ENCODE measurements around the gene GLI1.
"Not testable (repeated sequence)": the region's sequence is repeated elsewhere in the genome, so short reads cannot be mapped to it uniquely, and the experiment has no call there.

The GLI1 gene

DNA sequence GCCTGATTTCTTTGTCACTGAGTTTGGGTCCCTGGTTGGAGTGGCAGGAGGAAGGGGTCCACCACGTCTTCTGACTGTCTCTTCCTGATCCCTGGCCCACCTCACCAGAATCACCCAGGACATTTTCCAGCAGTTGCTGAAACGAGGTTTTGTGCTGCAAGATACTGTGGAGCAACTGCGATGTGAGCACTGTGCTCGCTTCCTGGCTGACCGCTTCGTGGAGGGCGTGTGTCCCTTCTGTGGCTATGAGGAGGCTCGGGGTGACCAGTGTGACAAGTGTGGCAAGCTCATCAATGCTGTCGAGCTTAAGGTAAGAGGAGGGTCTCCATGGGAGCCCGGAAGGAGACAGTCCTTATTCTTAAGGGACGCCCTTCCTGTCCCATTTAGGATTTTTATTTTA lies 40.6 kb downstream of the GLI1 start:
- TF ChIP-seq ZNF565 (CRISPR knock-in tag; conservative IDR thresholded peaks at IDR 0.05; ENCODE audit: low read depth), result no peak
- TF ChIP-seq TCF4 (CRISPR knock-in tag; IDR thresholded peaks at IDR 0.05; ENCODE audit: borderline replicate concordance), result no peak
- TF ChIP-seq SNAI2 (CRISPR knock-in tag; IDR thresholded peaks at IDR 0.05), result no peak
- no peak for TF ChIP-seq ESRRG (CRISPR knock-in tag; IDR thresholded peaks at IDR 0.05)
- TF ChIP-seq, protein P1, sequence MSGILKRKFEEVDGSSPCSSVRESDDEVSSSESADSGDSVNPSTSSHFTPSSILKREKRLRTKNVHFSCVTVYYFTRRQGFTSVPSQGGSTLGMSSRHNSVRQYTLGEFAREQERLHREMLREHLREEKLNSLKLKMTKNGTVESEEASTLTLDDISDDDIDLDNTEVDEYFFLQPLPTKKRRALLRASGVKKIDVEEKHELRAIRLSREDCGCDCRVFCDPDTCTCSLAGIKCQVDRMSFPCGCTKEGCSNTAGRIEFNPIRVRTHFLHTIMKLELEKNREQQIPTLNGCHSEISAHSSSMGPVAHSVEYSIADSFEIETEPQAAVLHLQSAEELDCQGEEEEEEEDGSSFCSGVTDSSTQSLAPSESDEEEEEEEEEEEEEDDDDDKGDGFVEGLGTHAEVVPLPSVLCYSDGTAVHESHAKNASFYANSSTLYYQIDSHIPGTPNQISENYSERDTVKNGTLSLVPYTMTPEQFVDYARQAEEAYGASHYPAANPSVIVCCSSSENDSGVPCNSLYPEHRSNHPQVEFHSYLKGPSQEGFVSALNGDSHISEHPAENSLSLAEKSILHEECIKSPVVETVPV (CRISPR knock-in tag; IDR thresholded peaks at IDR 0.05), result no peak
- TF ChIP-seq POU6F1 (CRISPR knock-in tag; IDR thresholded peaks at IDR 0.05; ENCODE audit: borderline replicate concordance, low read depth), result no peak
- no peak for TF ChIP-seq ZNF70 (CRISPR knock-in tag; IDR thresholded peaks at IDR 0.05)
- no peak for TF ChIP-seq OSR1 (CRISPR knock-in tag; IDR thresholded peaks at IDR 0.05)
- TF ChIP-seq PPARA (CRISPR knock-in tag; IDR thresholded peaks at IDR 0.05; ENCODE audit: borderline replicate concordance), result no peak
- no peak for TF ChIP-seq BACH2 (CRISPR knock-in tag; IDR thresholded peaks at IDR 0.05; ENCODE audit: borderline replicate concordance)
- TF ChIP-seq TSHZ2 (CRISPR knock-in tag; IDR thresholded peaks at IDR 0.05), result no peak
- TF ChIP-seq TOX (CRISPR knock-in tag; IDR thresholded peaks at IDR 0.05; ENCODE audit: borderline replicate concordance), result no peak
- TF ChIP-seq ZNF8 (CRISPR knock-in tag; IDR thresholded peaks at IDR 0.05), result no peak
- no peak for TF ChIP-seq ZC3H10 (CRISPR knock-in tag; IDR thresholded peaks at IDR 0.05)
- no peak for TF ChIP-seq RARB (CRISPR knock-in tag; IDR thresholded peaks at IDR 0.05)
- no peak for TF ChIP-seq ZFP30 (CRISPR knock-in tag; IDR thresholded peaks at IDR 0.05)
- no peak for TF ChIP-seq ISL1 (CRISPR knock-in tag; IDR thresholded peaks at IDR 0.05)
- TF ChIP-seq, protein P2, sequence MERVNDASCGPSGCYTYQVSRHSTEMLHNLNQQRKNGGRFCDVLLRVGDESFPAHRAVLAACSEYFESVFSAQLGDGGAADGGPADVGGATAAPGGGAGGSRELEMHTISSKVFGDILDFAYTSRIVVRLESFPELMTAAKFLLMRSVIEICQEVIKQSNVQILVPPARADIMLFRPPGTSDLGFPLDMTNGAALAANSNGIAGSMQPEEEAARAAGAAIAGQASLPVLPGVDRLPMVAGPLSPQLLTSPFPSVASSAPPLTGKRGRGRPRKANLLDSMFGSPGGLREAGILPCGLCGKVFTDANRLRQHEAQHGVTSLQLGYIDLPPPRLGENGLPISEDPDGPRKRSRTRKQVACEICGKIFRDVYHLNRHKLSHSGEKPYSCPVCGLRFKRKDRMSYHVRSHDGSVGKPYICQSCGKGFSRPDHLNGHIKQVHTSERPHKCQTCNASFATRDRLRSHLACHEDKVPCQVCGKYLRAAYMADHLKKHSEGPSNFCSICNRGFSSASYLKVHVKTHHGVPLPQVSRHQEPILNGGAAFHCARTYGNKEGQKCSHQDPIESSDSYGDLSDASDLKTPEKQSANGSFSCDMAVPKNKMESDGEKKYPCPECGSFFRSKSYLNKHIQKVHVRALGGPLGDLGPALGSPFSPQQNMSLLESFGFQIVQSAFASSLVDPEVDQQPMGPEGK (CRISPR knock-in tag; IDR thresholded peaks at IDR 0.05; ENCODE audit: borderline replicate concordance), result no peak
- ATAC-seq, result no peak

GRCh38 chr12:57502311-57502969 lies 42.9 kb downstream of the GLI1 start:
- not testable (repeated sequence) for ATAC-seq

DNA sequence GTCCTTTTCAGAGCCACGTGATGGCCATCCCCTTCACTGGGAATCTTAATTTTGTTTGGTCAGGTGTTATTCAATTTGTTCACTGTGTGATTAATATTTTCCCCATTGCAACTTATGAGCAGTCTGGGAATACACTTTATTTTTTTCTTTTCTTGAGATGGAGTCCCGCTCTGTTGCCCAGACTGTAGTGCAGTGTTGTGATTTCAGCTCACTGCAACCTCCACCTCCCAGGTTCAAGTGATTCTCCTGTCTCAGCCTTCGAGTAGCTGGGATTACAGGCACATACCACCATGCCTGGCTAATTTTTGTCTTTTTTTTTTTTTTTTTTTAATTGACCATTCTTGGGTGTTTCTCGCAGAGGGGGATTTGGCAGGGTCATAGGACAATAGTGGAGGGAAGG lies 47.0 kb downstream of the GLI1 start:
- not testable (repeated sequence) for ATAC-seq

DNA sequence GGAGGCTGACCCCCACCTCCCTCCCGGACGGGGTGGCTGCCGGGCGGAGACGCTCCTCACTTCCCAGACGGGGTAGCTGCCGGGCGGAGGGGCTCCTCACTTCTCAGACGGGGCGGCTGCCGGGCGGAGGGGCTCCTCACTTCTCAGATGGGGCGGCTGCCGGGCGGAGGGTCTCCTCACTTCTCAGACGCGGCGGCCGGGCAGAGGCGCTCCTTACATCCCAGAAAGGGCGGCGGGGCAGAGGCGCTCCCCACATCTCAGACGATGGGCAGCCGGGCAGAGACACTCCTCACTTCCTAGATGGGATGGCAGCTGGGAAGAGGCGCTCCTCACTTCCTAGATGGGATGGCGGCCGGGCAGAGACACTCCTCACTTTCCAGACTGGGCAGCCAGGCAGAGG lies 48.2 kb downstream of the GLI1 start:
- not testable (repeated sequence) for ATAC-seq

- TF ChIP-seq, protein P1 (CRISPR knock-in tag; IDR thresholded peaks at IDR 0.05), result no peak
- TF ChIP-seq BACH2 (CRISPR knock-in tag; IDR thresholded peaks at IDR 0.05; ENCODE audit: borderline replicate concordance), result no peak
- no peak for TF ChIP-seq TSHZ2 (CRISPR knock-in tag; IDR thresholded peaks at IDR 0.05)
- TF ChIP-seq POU6F1 (CRISPR knock-in tag; IDR thresholded peaks at IDR 0.05; ENCODE audit: borderline replicate concordance, low read depth), result no peak
- TF ChIP-seq TCF4 (CRISPR knock-in tag; IDR thresholded peaks at IDR 0.05; ENCODE audit: borderline replicate concordance), result no peak
- no peak for TF ChIP-seq ESRRG (CRISPR knock-in tag; IDR thresholded peaks at IDR 0.05)
- TF ChIP-seq RARB (CRISPR knock-in tag; IDR thresholded peaks at IDR 0.05), result no peak
- TF ChIP-seq SNAI2 (CRISPR knock-in tag; IDR thresholded peaks at IDR 0.05), result no peak
- TF ChIP-seq ZNF565 (CRISPR knock-in tag; conservative IDR thresholded peaks at IDR 0.05; ENCODE audit: low read depth), result no peak
- ATAC-seq, result no peak
These were observed 51.6 kb downstream of the GLI1 start for GRCh38 chr12:57511161-57511560.

All from SK-N-SH treated with all-trans-retinoic acid at 6 μM for 48 hours (cell line).